ENCODE measurements around the gene PSMC1. TPM values are rescaled to one million over a fixed set of nuclear protein-coding genes. Genes with fewer than 3 reads are reported as not detected.

The PSMC1 gene
- polyA plus RNA-seq, 3 donors, result 78.7 to 145 (median 119) TPM

Other genes with a start within 250 kb of the PSMC1 start
- gene KCNK13, start 194.6 kb upstream of the PSMC1 start, polyA plus RNA-seq, result under 1 TPM; 0.05 to 0.34 (median 0.11) TPM
- gene NRDE2, start 75.4 kb downstream of the PSMC1 start, polyA plus RNA-seq, result 1 to 10 TPM; 3.5 to 5.9 (median 5.6) TPM
- 100 to 1,000 TPM; 170 to 442 (median 252) TPM for gene CALM1, start 140.5 kb downstream of the PSMC1 start, polyA plus RNA-seq

Measured in adipose tissue (tissue), 3 donors.